Epithelial cell of proximal tubule (primary cell): ENCODE measurements around the gene CAPS. TPM values are rescaled to one million over a fixed set of nuclear protein-coding genes. Genes with fewer than 3 reads are reported as not detected.

Experiments
- DNase-seq: peaks from one replicate; pipeline ENCODE4 v3.0.0-alpha.2; 2011; ENCODE audit warnings: low read depth
- H3K4me3 ChIP-seq: 2 replicates; pipeline ENCODE4 v1.5.1; 2011; ENCODE audit warnings: low read depth, mild to moderate bottlenecking, low read length
- total RNA-seq: library from RNA; depleted of rRNA; stranded (reverse); fragments of >200 nt; gene quantifications from 2 replicates; pipeline ENCODE4 v1.2.3, GENCODE V29; 2015
- TF ChIP-seq, protein P1 (sequence below): conservative IDR thresholded peaks from 2 replicates; pipeline ENCODE4 v1.5.1; 2012; ENCODE audit warnings: low read depth, mild to moderate bottlenecking, low read length

Gene CAPS
- total RNA-seq, 1 donor from 2014 or later, result 4.2 TPM

DNA sequence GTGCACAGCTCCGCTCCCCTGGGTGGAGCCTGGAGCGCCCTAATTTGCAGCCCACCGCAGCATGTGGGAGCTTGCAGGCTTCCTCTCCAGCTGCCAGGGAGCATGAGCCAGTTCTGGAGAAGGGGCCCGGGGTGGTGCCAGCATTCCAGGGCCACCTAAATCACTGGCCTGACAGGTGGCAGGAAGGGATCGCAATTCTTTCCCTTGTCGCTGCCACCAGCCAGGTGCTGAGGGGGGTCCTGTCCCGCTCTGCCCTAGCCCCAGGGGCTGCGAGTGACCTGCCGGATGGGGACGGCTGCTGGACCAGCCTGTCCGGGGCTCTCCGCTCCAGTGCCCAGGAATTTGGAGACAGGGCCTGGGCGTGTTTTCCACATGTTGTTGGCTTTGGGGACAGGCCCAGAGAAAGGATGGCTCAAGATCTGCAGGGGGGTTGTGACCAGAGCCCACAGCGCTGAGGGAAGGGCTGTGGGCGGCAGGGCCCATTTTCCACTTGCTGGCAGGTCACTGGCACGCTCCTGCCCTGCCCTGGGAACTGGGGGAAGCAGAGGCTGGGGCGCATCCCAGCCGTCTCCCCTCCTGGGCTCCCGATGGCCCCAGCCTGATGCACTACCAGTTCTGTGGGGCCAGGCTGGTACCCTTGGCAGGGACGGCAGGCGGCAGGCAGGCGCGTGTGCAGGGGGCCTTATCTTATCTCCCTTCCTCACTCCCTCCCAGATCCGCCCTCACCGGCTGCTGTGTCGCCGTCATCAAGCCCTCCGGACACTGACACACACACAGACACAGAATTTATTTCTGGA is 19.9 kb upstream of the CAPS start:
- no peak for DNase-seq
- no peak overlapping the region for H3K4me3 ChIP-seq
- TF ChIP-seq, protein P1, sequence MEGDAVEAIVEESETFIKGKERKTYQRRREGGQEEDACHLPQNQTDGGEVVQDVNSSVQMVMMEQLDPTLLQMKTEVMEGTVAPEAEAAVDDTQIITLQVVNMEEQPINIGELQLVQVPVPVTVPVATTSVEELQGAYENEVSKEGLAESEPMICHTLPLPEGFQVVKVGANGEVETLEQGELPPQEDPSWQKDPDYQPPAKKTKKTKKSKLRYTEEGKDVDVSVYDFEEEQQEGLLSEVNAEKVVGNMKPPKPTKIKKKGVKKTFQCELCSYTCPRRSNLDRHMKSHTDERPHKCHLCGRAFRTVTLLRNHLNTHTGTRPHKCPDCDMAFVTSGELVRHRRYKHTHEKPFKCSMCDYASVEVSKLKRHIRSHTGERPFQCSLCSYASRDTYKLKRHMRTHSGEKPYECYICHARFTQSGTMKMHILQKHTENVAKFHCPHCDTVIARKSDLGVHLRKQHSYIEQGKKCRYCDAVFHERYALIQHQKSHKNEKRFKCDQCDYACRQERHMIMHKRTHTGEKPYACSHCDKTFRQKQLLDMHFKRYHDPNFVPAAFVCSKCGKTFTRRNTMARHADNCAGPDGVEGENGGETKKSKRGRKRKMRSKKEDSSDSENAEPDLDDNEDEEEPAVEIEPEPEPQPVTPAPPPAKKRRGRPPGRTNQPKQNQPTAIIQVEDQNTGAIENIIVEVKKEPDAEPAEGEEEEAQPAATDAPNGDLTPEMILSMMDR, result no peak

- TF ChIP-seq, protein P1, result no peak
- no peak for DNase-seq
- H3K4me3 ChIP-seq, result no peak overlapping the region
These were observed 19.2 kb upstream of the CAPS start for GRCh38 chr19:5894704-5895349.

- TF ChIP-seq, protein P1, result no peak
- no peak overlapping the region for H3K4me3 ChIP-seq
These were observed 18.6 kb upstream of the CAPS start for GRCh38 chr19:5895409-5895808.

GRCh38 chr19:5895890-5896289 is 18.2 kb upstream of the CAPS start:
- TF ChIP-seq, protein P1, result no peak
- no peak for DNase-seq
- no peak overlapping the region for H3K4me3 ChIP-seq

More at GRCh38 chr19:5895409-5895808, 18.6 kb upstream of the CAPS start:
- DNase-seq, result no peak

DNA sequence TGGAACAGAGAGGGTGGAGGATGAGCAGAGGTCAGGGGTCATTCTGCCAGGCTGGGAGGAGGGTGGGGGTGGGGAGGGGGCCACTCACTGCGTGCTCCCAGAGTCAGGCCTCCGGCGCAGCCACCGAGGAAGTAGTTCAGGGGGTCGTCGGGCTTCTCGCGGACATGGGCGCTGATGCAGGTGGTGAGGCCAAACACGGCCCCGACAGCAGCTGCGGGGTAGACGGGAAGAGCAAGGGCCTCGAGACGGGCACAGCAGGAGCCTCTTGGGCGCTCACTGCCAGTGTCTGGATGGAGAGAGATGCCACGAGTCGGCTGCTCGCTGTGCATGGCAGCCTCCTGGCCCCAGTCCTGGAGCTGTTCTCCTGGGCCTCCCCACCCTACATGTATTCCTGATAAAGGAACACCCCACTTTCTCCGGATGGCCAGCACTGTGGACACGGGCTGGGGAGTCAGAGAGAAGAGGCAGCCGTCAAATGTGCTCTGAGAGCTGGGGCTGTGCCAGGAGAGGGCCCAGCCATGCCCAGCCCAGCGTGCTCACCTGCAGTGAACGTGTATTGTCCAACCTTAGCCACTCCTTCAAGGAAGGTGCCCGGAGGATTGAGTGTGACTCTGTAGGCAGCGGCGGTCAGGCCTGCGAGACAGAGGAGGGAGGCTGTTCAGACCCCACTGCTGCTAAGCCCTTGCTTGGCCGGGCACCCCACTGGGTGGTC is 17.5 kb upstream of the CAPS start:
- H3K4me3 ChIP-seq, result no peak overlapping the region
- TF ChIP-seq, protein P1, result no peak
- DNase-seq, result no peak

- TF ChIP-seq, protein P1, result peak; percentile 25
- no peak for DNase-seq
- no peak overlapping the region for H3K4me3 ChIP-seq
These were observed 16.7 kb upstream of the CAPS start for GRCh38 chr19:5897189-5897969.
